ACC112 (cell line): ENCODE measurements around the gene GZMB.

Experiments
- H2AFZ ChIP-seq: fragments of 200-600 bp; sonication (generic); one replicate; pipeline ENCODE4 v1.6.0; 2017; ENCODE audit warnings: antibody characterized with exemption, low read length; ENCODE audit not compliant: unreplicated experiment
- H3K27ac ChIP-seq: fragments of 200-600 bp; sonication (generic); 2 replicates; pipeline ENCODE4 v1.5.1; 2014; ENCODE audit warnings: low read depth, mild to moderate bottlenecking, antibody characterized with exemption, low read length, moderate library complexity
- H3K27me3 ChIP-seq: fragments of 200-600 bp; sonication (generic); 2 replicates; pipeline ENCODE4 v1.6.1; 2014; ENCODE audit warnings: mild to moderate bottlenecking, antibody characterized with exemption, low read length, moderate library complexity, mixed read lengths; ENCODE audit not compliant: insufficient read depth
- H3K36me3 ChIP-seq: fragments of 200-600 bp; sonication (generic); 2 replicates; pipeline ENCODE4 v1.6.1; 2016; ENCODE audit warnings: mild to moderate bottlenecking, antibody characterized with exemption, low read length, moderate library complexity, mixed read lengths; ENCODE audit not compliant: insufficient read depth
- H3K4me1 ChIP-seq: fragments of 200-600 bp; sonication (generic); one replicate; pipeline ENCODE4 v1.6.1; 2016; ENCODE audit warnings: low read length, mixed read lengths; ENCODE audit not compliant: insufficient read depth, unreplicated experiment, control insufficient read depth
- H3K4me3 ChIP-seq: fragments of 200-600 bp; sonication (generic); 2 replicates; pipeline ENCODE4 v1.5.1; 2014; ENCODE audit warnings: mild to moderate bottlenecking, low read depth, low read length
- H3K79me2 ChIP-seq: fragments of 200-600 bp; sonication (generic); one replicate; pipeline ENCODE4 v1.6.0; 2016; ENCODE audit warnings: low read length; ENCODE audit not compliant: control insufficient read depth, unreplicated experiment, insufficient read depth

The GZMB gene

GRCh38 chr14:24634158-24634557, at the start of gene GZMB:
TSS of gene GZMB (minus strand) at chr14:24634190. CDS start at chr14:24634160, 30 bp downstream.
- H3K27ac ChIP-seq = no peak within 1 kb of the TSS
- no peaks in the 10 kb centered on the region for H3K36me3 ChIP-seq
- H3K4me1 ChIP-seq = no peaks in the 10 kb centered on the region
- no peak within 1 kb of the TSS for H3K4me3 ChIP-seq
- H3K79me2 ChIP-seq = no peaks in the 10 kb centered on the region
- no peaks in the 10 kb centered on the region for H3K27me3 ChIP-seq
- H2AFZ ChIP-seq = no peak within 1 kb of the TSS

DNA sequence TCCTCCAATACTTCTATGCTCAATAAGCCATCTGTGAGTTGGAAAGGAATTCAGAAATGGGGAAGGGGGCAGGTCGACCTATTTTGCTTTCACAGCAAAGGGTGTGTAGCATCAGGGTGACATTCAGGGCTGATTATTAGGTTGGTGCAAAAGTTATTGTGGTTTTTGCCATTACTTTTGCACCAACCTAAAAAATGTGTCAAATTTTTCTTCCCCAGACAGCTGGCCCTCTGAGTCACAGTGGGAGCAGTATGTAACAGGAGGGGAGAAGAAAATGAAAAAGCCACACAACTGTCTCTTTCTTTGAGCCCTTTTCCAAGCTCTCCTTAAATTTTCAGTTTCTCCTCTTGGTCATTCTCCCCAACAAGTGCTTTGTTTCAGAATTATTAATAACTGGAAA, 47.1 kb upstream of the GZMB start:
- no peaks in the 10 kb centered on the region for H3K4me1 ChIP-seq
- no peak overlapping the region for H2AFZ ChIP-seq
- H3K27ac ChIP-seq = no peak overlapping the region
- no peak overlapping the region for H3K4me3 ChIP-seq
- H3K36me3 ChIP-seq = no peaks in the 10 kb centered on the region
- no peaks in the 10 kb centered on the region for H3K79me2 ChIP-seq
- H3K27me3 ChIP-seq = peaks cover 55% of the 10 kb centered on the region

DNA sequence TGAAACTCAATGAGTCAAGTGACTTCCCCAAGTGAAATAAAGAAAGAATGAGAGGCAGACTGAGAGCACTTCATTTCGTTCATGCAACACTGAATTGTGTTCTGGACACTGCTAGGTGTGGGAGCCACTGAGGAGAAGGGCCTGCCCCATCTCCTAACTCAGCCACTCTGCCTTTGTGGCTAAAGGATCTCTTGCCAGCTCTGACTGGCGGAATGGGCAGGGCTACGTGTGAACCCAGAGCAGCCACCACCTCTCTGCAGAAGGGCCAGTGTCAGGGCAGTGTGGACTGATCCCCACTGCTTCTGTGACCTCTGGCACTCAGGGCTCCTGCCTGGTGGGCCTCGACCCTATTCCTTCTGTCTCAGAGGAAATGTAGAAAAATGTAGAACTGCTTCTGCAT, 46.5 kb upstream of the GZMB start:
- H3K4me3 ChIP-seq = no peak overlapping the region
- no peak overlapping the region for H2AFZ ChIP-seq
- H3K27ac ChIP-seq = no peak overlapping the region
- no peaks in the 10 kb centered on the region for H3K4me1 ChIP-seq
- peaks cover 55% of the 10 kb centered on the region for H3K27me3 ChIP-seq
- H3K36me3 ChIP-seq = no peaks in the 10 kb centered on the region
- H3K79me2 ChIP-seq = no peaks in the 10 kb centered on the region

GRCh38 chr14:24679248-24679961, 45.4 kb upstream of the GZMB start:
- no peak overlapping the region for H2AFZ ChIP-seq
- peaks cover 55% of the 10 kb centered on the region for H3K27me3 ChIP-seq
- no peaks in the 10 kb centered on the region for H3K4me1 ChIP-seq
- no peaks in the 10 kb centered on the region for H3K36me3 ChIP-seq
- no peaks in the 10 kb centered on the region for H3K79me2 ChIP-seq
- H3K4me3 ChIP-seq = no peak overlapping the region
- no peak overlapping the region for H3K27ac ChIP-seq

DNA sequence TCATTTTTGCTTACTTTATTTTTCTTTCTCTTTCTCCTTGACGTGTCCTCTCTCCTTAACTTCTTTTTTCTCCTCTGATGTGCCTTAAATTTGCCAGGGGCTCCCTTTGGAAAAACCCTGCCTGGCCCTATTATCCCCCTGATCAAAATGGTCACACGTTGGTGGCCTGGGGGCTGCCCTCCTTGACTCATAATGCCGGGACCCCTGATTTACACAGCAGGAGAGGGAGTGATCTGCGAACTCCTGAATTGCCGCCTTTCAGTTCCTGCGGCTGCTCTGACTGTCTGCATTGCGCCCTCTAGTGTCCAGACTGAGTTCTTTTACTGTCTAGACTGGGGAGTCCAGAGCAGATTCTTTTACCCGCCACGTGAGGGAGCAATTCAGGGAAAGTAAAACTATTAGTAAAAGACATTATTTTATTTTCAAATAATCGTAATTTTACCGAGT, 44.8 kb upstream of the GZMB start:
- H3K36me3 ChIP-seq = no peaks in the 10 kb centered on the region
- H3K4me3 ChIP-seq = peak overlapping the region; percentile 80
- no peaks in the 10 kb centered on the region for H3K4me1 ChIP-seq
- H3K79me2 ChIP-seq = no peaks in the 10 kb centered on the region
- H3K27me3 ChIP-seq = peaks cover 55% of the 10 kb centered on the region
- H2AFZ ChIP-seq = peak overlapping the region; percentile 75
- H3K27ac ChIP-seq = no peak overlapping the region

GRCh38 chr14:24677956-24678355, 44.0 kb upstream of the GZMB start:
- Histone ChIP-seq H3K4me1 (no peaks in the 10 kb centered on the region), H3K27me3 (peaks cover 49% of the 10 kb centered on the region), H3K79me2 (no peaks in the 10 kb centered on the region)

DNA sequence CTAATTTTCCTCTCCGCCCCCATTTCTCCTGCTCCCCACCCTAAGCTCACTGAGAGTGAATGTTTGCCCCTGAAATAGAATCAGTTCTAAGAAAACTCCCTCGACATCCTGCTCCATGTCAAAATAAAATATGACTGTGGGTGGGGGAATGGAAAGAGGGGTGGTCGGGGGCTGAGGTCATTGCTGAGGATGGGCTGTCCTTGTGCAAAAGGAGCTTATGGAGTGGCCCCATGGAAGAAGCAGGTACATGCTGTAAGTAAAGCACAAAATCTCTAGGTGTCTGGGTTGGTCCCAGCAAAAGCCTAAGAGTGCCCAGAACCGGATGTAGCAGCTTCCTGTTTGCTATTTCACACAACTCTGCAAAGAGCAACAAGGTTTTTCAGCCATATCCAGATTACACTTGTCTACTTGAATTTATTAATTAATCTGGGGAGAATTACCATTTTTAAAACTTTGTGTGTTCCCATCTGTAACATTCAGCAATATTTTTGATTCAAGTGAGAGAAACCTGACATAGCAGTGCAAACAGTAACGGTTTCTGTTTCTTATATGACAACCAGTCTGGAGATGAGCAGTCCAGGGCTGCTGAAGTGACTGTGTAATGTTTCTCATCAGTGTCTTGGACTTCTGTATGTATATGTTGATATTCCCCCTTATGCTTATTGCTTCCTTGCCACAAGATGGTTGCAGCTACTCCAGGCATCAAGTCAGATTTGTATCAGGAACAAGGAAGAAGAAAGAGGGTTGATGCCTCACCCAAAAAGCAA, 40.4 kb upstream of the GZMB start:
- Histone ChIP-seq H3K27me3 (peaks cover 24% of the 10 kb centered on the region), H3K4me1 (no peaks in the 10 kb centered on the region), H2AFZ (no peak overlapping the region), H3K4me3 (no peak overlapping the region), H3K79me2 (no peaks in the 10 kb centered on the region), H3K36me3 (no peaks in the 10 kb centered on the region), H3K27ac (no peak overlapping the region)

More at GRCh38 chr14:24677956-24678355, 44.0 kb upstream of the GZMB start:
- H3K4me3 ChIP-seq = no peak overlapping the region
- no peak overlapping the region for H3K27ac ChIP-seq
- no peak overlapping the region for H2AFZ ChIP-seq
- H3K36me3 ChIP-seq = no peaks in the 10 kb centered on the region

DNA sequence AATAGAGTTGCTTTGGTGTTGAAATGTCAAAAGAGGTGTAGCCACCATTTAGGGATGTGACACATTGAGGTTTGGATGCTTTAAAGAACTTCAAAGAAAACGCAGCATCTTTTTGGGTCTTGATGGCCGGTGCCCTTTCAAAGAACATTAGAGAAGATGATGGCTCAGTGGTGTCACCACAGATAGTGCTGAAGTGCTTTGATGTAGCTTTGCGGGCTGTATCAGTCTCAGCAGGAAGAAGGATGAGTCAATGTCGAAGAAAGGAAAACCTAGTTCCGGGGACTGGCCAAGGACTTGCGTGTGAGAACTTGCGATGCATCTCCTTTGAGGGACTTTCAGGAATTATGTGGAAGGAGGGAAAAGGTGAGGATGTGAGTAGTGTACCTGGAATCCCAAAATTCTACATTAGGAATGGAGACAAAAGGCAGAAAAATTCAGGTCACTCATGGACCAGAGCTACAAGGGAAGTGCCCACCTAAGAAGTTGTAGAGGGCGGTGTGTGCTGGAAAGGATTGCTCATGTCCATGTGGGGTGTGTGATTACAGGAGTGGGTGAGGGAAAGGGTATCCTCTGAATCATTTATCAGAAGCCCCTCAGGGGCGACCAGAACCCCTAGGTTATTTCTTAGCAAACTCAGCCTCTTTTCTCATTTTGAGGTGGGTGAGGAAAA, 39.7 kb upstream of the GZMB start:
- no peak overlapping the region for H2AFZ ChIP-seq
- H3K79me2 ChIP-seq = no peaks in the 10 kb centered on the region
- peaks cover 22% of the 10 kb centered on the region for H3K27me3 ChIP-seq
- H3K36me3 ChIP-seq = no peaks in the 10 kb centered on the region
- H3K27ac ChIP-seq = no peak overlapping the region
- no peaks in the 10 kb centered on the region for H3K4me1 ChIP-seq
- H3K4me3 ChIP-seq = no peak overlapping the region

- H3K27ac ChIP-seq = no peak overlapping the region
- H2AFZ ChIP-seq = no peak overlapping the region
- H3K79me2 ChIP-seq = no peaks in the 10 kb centered on the region
- H3K4me3 ChIP-seq = no peak overlapping the region
- peaks cover 16% of the 10 kb centered on the region for H3K27me3 ChIP-seq
- no peaks in the 10 kb centered on the region for H3K36me3 ChIP-seq
- no peaks in the 10 kb centered on the region for H3K4me1 ChIP-seq
Observed at GRCh38 chr14:24673059-24673458, 39.1 kb upstream of the GZMB start.

DNA sequence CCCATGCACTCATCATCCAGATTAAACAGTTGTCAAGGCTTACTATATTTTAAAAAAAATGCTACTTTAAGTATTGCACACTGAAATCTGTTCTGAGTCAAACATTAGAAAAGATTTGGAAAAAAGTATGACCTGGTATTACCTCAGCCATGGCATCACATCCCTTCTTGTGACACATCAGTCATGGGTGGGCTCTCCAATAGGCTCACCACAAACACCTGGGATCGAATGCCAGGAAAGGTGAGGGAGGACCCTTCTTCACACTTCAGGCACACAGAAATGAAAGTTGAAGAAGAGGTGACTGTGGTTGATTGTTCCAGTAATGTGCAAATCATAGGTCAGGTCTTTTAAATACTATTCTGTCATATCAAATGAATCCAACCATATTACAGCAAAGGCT, 36.6 kb upstream of the GZMB start:
- Histone ChIP-seq H3K27me3 (no peaks in the 10 kb centered on the region; the same call in none of the 2 replicates), H3K27ac (no peak overlapping the region), H3K36me3 (no peaks in the 10 kb centered on the region), H2AFZ (no peak overlapping the region), H3K4me1 (no peaks in the 10 kb centered on the region), H3K4me3 (no peak overlapping the region), H3K79me2 (no peaks in the 10 kb centered on the region)
